Ramos (cell line): Measurements from ENCODE around the gene GLUL.

Source experiments
- in situ Hi-C: fragments of 300-500 bp; cut with MboI; formaldehyde crosslinking; loops from one replicate; pipeline ENCODE4 v1.14.3; 2022; ENCODE audit warnings: low sequenced_read_pairs; ENCODE audit not compliant: unreplicated experiment

The GLUL gene

GRCh38 chr1:182391362-182392049 is at the start of gene GLUL:
Gene GLUL (minus strand): TSS chr1:182391790. CDS start chr1:182388737, 3,053 bp downstream.
- in situ Hi-C loops = no loop called here

- in situ Hi-C loops = no loop called here
These were observed 46.7 kb upstream of the GLUL start for GRCh38 chr1:182438326-182438725.

GRCh38 chr1:182433580-182433979 is 42.0 kb upstream of the GLUL start:
- in situ Hi-C loops = no loop called here

- in situ Hi-C loops = no loop called here
These were observed 39.7 kb upstream of the GLUL start for GRCh38 chr1:182431278-182431677.

- in situ Hi-C loops = no loop called here
These were observed 38.9 kb upstream of the GLUL start for GRCh38 chr1:182430263-182431068.

- in situ Hi-C loops = no loop called here
These were observed 36.5 kb upstream of the GLUL start for GRCh38 chr1:182428043-182428442.

- in situ Hi-C loops = no loop called here
These were observed 35.1 kb upstream of the GLUL start for GRCh38 chr1:182426442-182427430.

- in situ Hi-C loops = no loop called here
These were observed 24.2 kb upstream of the GLUL start for GRCh38 chr1:182415789-182416188.

- in situ Hi-C loops = no loop called here
These were observed 22.4 kb upstream of the GLUL start for GRCh38 chr1:182413969-182414368.

GRCh38 chr1:182413486-182413885 is 21.9 kb upstream of the GLUL start:
- in situ Hi-C loops = no loop called here

GRCh38 chr1:182410620-182411273 is 19.2 kb upstream of the GLUL start:
- in situ Hi-C loops = no loop called here

GRCh38 chr1:182410138-182410537 is 18.5 kb upstream of the GLUL start:
- in situ Hi-C loops = no loop called here

GRCh38 chr1:182408435-182409075 is 17.0 kb upstream of the GLUL start:
- in situ Hi-C loops = no loop called here

- in situ Hi-C loops = no loop called here
These were observed 16.1 kb upstream of the GLUL start for GRCh38 chr1:182407724-182408123.

- in situ Hi-C loops = no loop called here
These were observed 14.4 kb upstream of the GLUL start for GRCh38 chr1:182406012-182406411.

- in situ Hi-C loops = no loop called here
These were observed 14.0 kb upstream of the GLUL start for GRCh38 chr1:182405578-182405977.

- in situ Hi-C loops = no loop called here
These were observed 13.2 kb upstream of the GLUL start for GRCh38 chr1:182404781-182405180.

- in situ Hi-C loops = no loop called here
These were observed 9.0 kb upstream of the GLUL start, which contains the start of gene TEDDM1 for GRCh38 chr1:182400567-182400966. Gene TEDDM1 (minus strand): TSS chr1:182400667. CDS start chr1:182400485, 182 bp downstream.

GRCh38 chr1:182397653-182398393 is 6.2 kb upstream of the GLUL start:
- in situ Hi-C loops = no loop called here
